ENCODE results near the gene OTOA. TPM values are rescaled to one million over a fixed set of nuclear protein-coding genes. Genes with fewer than 3 reads are reported as not detected.
"Not testable (repeated sequence)": the region's sequence is repeated elsewhere in the genome, so short reads cannot be mapped to it uniquely, and the experiment has no call there.

OTOA gene
- 0.07 TPM in 1 of 2 replicates, not detected in the other for total RNA-seq

GRCh38 chr16:21663889-21664647 is at the start of gene OTOA:
OTOA (plus strand) TSS chr16:21663968; CDS start chr16:21678515, 14,547 bp downstream.
- Mint-ChIP-seq H3K9me3 (no peaks in the 10 kb centered on the region), H3K27ac (no peak within 1 kb of the TSS)
- no peak for DNase-seq (ENCODE audit: low spot score)

GRCh38 chr16:21614896-21615295 is 48.9 kb upstream of the OTOA start:
- Mint-ChIP-seq H3K4me3 (ENCODE audit: low read depth) (no peak overlapping the region), H3K27ac (no peak overlapping the region), H3K27me3 (ENCODE audit: low read depth) (no peaks in the 10 kb centered on the region), H3K36me3 (ENCODE audit: low read depth) (peaks cover 61% of the 10 kb centered on the region), H3K4me1 (ENCODE audit: low read depth) (peaks cover 49% of the 10 kb centered on the region), H3K9me3 (no peaks in the 10 kb centered on the region)
- DNase-seq (ENCODE audit: low spot score): no peak
- intact Hi-C loops (cut with micrococcal nuclease): no loop called here

More at GRCh38 chr16:21663889-21664647, at the start of gene OTOA:
- no peaks in the 10 kb centered on the region for H3K36me3 Mint-ChIP-seq (ENCODE audit: low read depth)
- peaks cover 14% of the 10 kb centered on the region for H3K27me3 Mint-ChIP-seq (ENCODE audit: low read depth)
- peak within 1 kb of the TSS; percentile 37 for H3K4me3 Mint-ChIP-seq (ENCODE audit: low read depth)
- peaks cover 12% of the 10 kb centered on the region for H3K4me1 Mint-ChIP-seq (ENCODE audit: low read depth)
- intact Hi-C loops (cut with micrococcal nuclease): no loop called here

- H3K9me3 Mint-ChIP-seq: no peaks in the 10 kb centered on the region
- H3K27me3 Mint-ChIP-seq (ENCODE audit: low read depth): no peaks in the 10 kb centered on the region
- no peak overlapping the region for H3K4me3 Mint-ChIP-seq (ENCODE audit: low read depth)
- intact Hi-C loops (cut with micrococcal nuclease): no loop called here
- H3K4me1 Mint-ChIP-seq (ENCODE audit: low read depth): peaks cover 46% of the 10 kb centered on the region
- no peak overlapping the region for H3K27ac Mint-ChIP-seq
- DNase-seq (ENCODE audit: low spot score): no peak
- peaks cover 65% of the 10 kb centered on the region for H3K36me3 Mint-ChIP-seq (ENCODE audit: low read depth)
Measured at GRCh38 chr16:21617607-21618006, 46.2 kb upstream of the OTOA start.

GRCh38 chr16:21618281-21618680 is 45.5 kb upstream of the OTOA start:
- DNase-seq (ENCODE audit: low spot score): no peak
- Mint-ChIP-seq H3K4me1 (ENCODE audit: low read depth) (peaks cover 50% of the 10 kb centered on the region), H3K4me3 (ENCODE audit: low read depth) (no peak overlapping the region), H3K27ac (no peak overlapping the region), H3K9me3 (no peaks in the 10 kb centered on the region), H3K36me3 (ENCODE audit: low read depth) (peaks cover 66% of the 10 kb centered on the region), H3K27me3 (ENCODE audit: low read depth) (no peaks in the 10 kb centered on the region)
- intact Hi-C loops (cut with micrococcal nuclease): no loop called here

- DNase-seq (ENCODE audit: low spot score): no peak
- no peaks in the 10 kb centered on the region for H3K9me3 Mint-ChIP-seq
- no peak overlapping the region for H3K4me3 Mint-ChIP-seq (ENCODE audit: low read depth)
- intact Hi-C loops (cut with micrococcal nuclease): no loop called here
- no peaks in the 10 kb centered on the region for H3K27me3 Mint-ChIP-seq (ENCODE audit: low read depth)
- peak overlapping the region; percentile 1 for H3K27ac Mint-ChIP-seq
- H3K4me1 Mint-ChIP-seq (ENCODE audit: low read depth): peaks cover 52% of the 10 kb centered on the region
- peaks cover 66% of the 10 kb centered on the region for H3K36me3 Mint-ChIP-seq (ENCODE audit: low read depth)
Measured at GRCh38 chr16:21619765-21620425, 43.9 kb upstream of the OTOA start.

GRCh38 chr16:21620592-21620991 is 43.2 kb upstream of the OTOA start:
- no peak for DNase-seq (ENCODE audit: low spot score)
- Mint-ChIP-seq H3K4me3 (ENCODE audit: low read depth) (no peak overlapping the region), H3K36me3 (ENCODE audit: low read depth) (peaks cover 69% of the 10 kb centered on the region), H3K9me3 (no peaks in the 10 kb centered on the region), H3K4me1 (ENCODE audit: low read depth) (peaks cover 55% of the 10 kb centered on the region), H3K27ac (no peak overlapping the region), H3K27me3 (ENCODE audit: low read depth) (no peaks in the 10 kb centered on the region)
- intact Hi-C loops (cut with micrococcal nuclease): no loop called here

- DNase-seq (ENCODE audit: low spot score): no peak
- Mint-ChIP-seq H3K4me3 (ENCODE audit: low read depth) (no peak overlapping the region), H3K4me1 (ENCODE audit: low read depth) (peaks cover 56% of the 10 kb centered on the region), H3K9me3 (no peaks in the 10 kb centered on the region), H3K27me3 (ENCODE audit: low read depth) (no peaks in the 10 kb centered on the region), H3K27ac (no peak overlapping the region), H3K36me3 (ENCODE audit: low read depth) (peaks cover 73% of the 10 kb centered on the region)
- intact Hi-C loops (cut with micrococcal nuclease): loop anchor here (2.0 kb wide), 1 partner anchor 22 kb away; no protein-coding TSS in a partner anchor
Measured at GRCh38 chr16:21622545-21622944, 41.2 kb upstream of the OTOA start.

GRCh38 chr16:21625026-21625425 is 38.7 kb upstream of the OTOA start:
- Mint-ChIP-seq H3K9me3 (no peaks in the 10 kb centered on the region), H3K36me3 (ENCODE audit: low read depth) (peaks cover 73% of the 10 kb centered on the region), H3K27me3 (ENCODE audit: low read depth) (no peaks in the 10 kb centered on the region), H3K27ac (no peak overlapping the region), H3K4me3 (ENCODE audit: low read depth) (no peak overlapping the region), H3K4me1 (ENCODE audit: low read depth) (peaks cover 47% of the 10 kb centered on the region)
- intact Hi-C loops (cut with micrococcal nuclease): no loop called here
- no peak for DNase-seq (ENCODE audit: low spot score)

- H3K4me1 Mint-ChIP-seq (ENCODE audit: low read depth): peaks cover 37% of the 10 kb centered on the region
- no peak for DNase-seq (ENCODE audit: low spot score)
- H3K4me3 Mint-ChIP-seq (ENCODE audit: low read depth): peak overlapping the region; percentile 24
- H3K27ac Mint-ChIP-seq: peak overlapping the region; percentile 70
- H3K27me3 Mint-ChIP-seq (ENCODE audit: low read depth): no peaks in the 10 kb centered on the region
- H3K9me3 Mint-ChIP-seq: no peaks in the 10 kb centered on the region
- peaks cover 68% of the 10 kb centered on the region for H3K36me3 Mint-ChIP-seq (ENCODE audit: low read depth)
- intact Hi-C loops (cut with micrococcal nuclease): no loop called here
Measured at GRCh38 chr16:21626659-21627277, 37.0 kb upstream of the OTOA start.

- Mint-ChIP-seq H3K27me3 (ENCODE audit: low read depth) (no peaks in the 10 kb centered on the region), H3K27ac (peak overlapping the region; percentile 52), H3K4me1 (ENCODE audit: low read depth) (peaks cover 29% of the 10 kb centered on the region), H3K4me3 (ENCODE audit: low read depth) (no peak overlapping the region), H3K9me3 (no peaks in the 10 kb centered on the region), H3K36me3 (ENCODE audit: low read depth) (peaks cover 68% of the 10 kb centered on the region)
- no peak for DNase-seq (ENCODE audit: low spot score)
- intact Hi-C loops (cut with micrococcal nuclease): no loop called here
Measured at GRCh38 chr16:21628121-21628726, 35.5 kb upstream of the OTOA start.

GRCh38 chr16:21628772-21629171 is 35.0 kb upstream of the OTOA start:
- H3K36me3 Mint-ChIP-seq (ENCODE audit: low read depth): peaks cover 63% of the 10 kb centered on the region
- H3K27me3 Mint-ChIP-seq (ENCODE audit: low read depth): no peaks in the 10 kb centered on the region
- no peaks in the 10 kb centered on the region for H3K9me3 Mint-ChIP-seq
- no peak overlapping the region for H3K27ac Mint-ChIP-seq
- no peak overlapping the region for H3K4me3 Mint-ChIP-seq (ENCODE audit: low read depth)
- peaks cover 26% of the 10 kb centered on the region for H3K4me1 Mint-ChIP-seq (ENCODE audit: low read depth)
- intact Hi-C loops (cut with micrococcal nuclease): no loop called here
- DNase-seq (ENCODE audit: low spot score): no peak

GRCh38 chr16:21629616-21630539 is 33.9 kb upstream of the OTOA start:
- peaks cover 23% of the 10 kb centered on the region for H3K4me1 Mint-ChIP-seq (ENCODE audit: low read depth)
- H3K27me3 Mint-ChIP-seq (ENCODE audit: low read depth); H3K27ac Mint-ChIP-seq; H3K9me3 Mint-ChIP-seq; DNase-seq (ENCODE audit: low spot score); H3K4me3 Mint-ChIP-seq (ENCODE audit: low read depth); intact Hi-C loops (cut with micrococcal nuclease): not testable (repeated sequence)
- H3K36me3 Mint-ChIP-seq (ENCODE audit: low read depth): peaks cover 54% of the 10 kb centered on the region

Measured in activated T-helper 2 cell treated with anti-CD3 and anti-CD28 coated beads, Interferon-gamma antibody, Interleukin-2, Interleukin-4, amounts not matched to agents 10 μg/mL and 5 μg/mL and 100 μg/mL, durations not matched to agents 14 hours and 24 hours and 36 hours (primary cell).